GM12865 (cell line): ENCODE results near the gene RFC2.

Experiments used
- DNase-seq: peaks from one replicate; pipeline ENCODE4 v3.0.0; 2010; ENCODE audit warnings: low read depth
- H3K4me3 ChIP-seq: 2 replicates; pipeline ENCODE4 v1.5.1; 2011; ENCODE audit warnings: mild to moderate bottlenecking, low read depth, low read length, control low read depth
- CTCF ChIP-seq: IDR thresholded peaks from 2 replicates; pipeline ENCODE4 v1.5.1; 2011; ENCODE audit warnings: low read length, control low read depth, low read depth, inconsistent platforms; ENCODE audit not compliant: insufficient read depth; ENCODE audit errors: missing control alignments

Gene RFC2

GRCh38 chr7:74293577-74293908, 39.3 kb upstream of the RFC2 start:
- TF ChIP-seq CTCF = no peak
- DNase-seq = peak; percentile 63
- no peak overlapping the region for H3K4me3 ChIP-seq

GRCh38 chr7:74292757-74293576, 38.8 kb upstream of the RFC2 start:
- no peak overlapping the region for H3K4me3 ChIP-seq
- no peak for TF ChIP-seq CTCF
- DNase-seq = no peak

- peak overlapping the region; percentile 70 for H3K4me3 ChIP-seq
- TF ChIP-seq CTCF = no peak
- DNase-seq = no peak
Measured at GRCh38 chr7:74291535-74291934, 37.3 kb upstream of the RFC2 start.

GRCh38 chr7:74290981-74291441, 36.8 kb upstream of the RFC2 start:
- no peak for TF ChIP-seq CTCF
- peak overlapping the region; percentile 70 for H3K4me3 ChIP-seq
- DNase-seq = no peak

- TF ChIP-seq CTCF = no peak
- H3K4me3 ChIP-seq = peak overlapping the region; percentile 70
- DNase-seq = no peak
Measured at GRCh38 chr7:74290553-74290950, 36.4 kb upstream of the RFC2 start.

- peak overlapping the region; percentile 70 for H3K4me3 ChIP-seq
- peak; percentile 44 for DNase-seq
- TF ChIP-seq CTCF = no peak
Measured at GRCh38 chr7:74289659-74290552, 35.7 kb upstream of the RFC2 start.
